DND-41 (cell line): ENCODE measurements around the gene SLC22A3.

Source experiments
- ATAC-seq: fragments of 200-7000 bp; cut with Tn5 transposase; 3 replicates; pipeline ENCODE4 v1.9.1; 2021; ENCODE audit warnings: low read depth; ENCODE audit not compliant: insufficient read depth
- DNase-seq: peaks from one replicate; pipeline ENCODE4 v3.0.0-alpha.2; 2020
- H2AFZ ChIP-seq: 2 replicates; pipeline ENCODE4 v1.6.0; 2012; ENCODE audit warnings: low read depth, low read length
- H3K27ac ChIP-seq: 2 replicates; pipeline ENCODE4 v1.5.1; 2012; ENCODE audit warnings: low read length, inconsistent platforms
- H3K27me3 ChIP-seq: fragments of 200-600 bp; sonication (generic); 2 replicates; pipeline ENCODE4 v1.6.0; 2012; ENCODE audit warnings: low read length, mild to moderate bottlenecking, inconsistent platforms; ENCODE audit not compliant: insufficient read depth, poor library complexity
- H3K36me3 ChIP-seq: 2 replicates; pipeline ENCODE4 v1.5.1; 2012; ENCODE audit warnings: low read length, inconsistent platforms; ENCODE audit not compliant: insufficient read depth
- H3K4me1 ChIP-seq: 2 replicates; pipeline ENCODE4 v1.5.1; 2012; ENCODE audit warnings: mild to moderate bottlenecking, low read length; ENCODE audit not compliant: insufficient read depth
- H3K4me2 ChIP-seq: 2 replicates; pipeline ENCODE4 v1.6.0; 2012; ENCODE audit warnings: mild to moderate bottlenecking, moderate library complexity, low read length, inconsistent platforms; ENCODE audit not compliant: insufficient read depth
- H3K4me3 ChIP-seq, 2 experiments: fragments of 200-600 bp in 1 of 2; shearing (Covaris generic) in 1 of 2; 2 replicates each; pipeline ENCODE4 v1.5.1; 2012 to 2016; ENCODE audit warnings: inconsistent platforms in 2 of 2, low read length in 2 of 2, mild to moderate bottlenecking in 2 of 2, low read depth in 1 of 2, moderate library complexity in 1 of 2
- H3K79me2 ChIP-seq: 2 replicates; pipeline ENCODE4 v1.6.0; 2012; ENCODE audit warnings: low read length, inconsistent platforms; ENCODE audit not compliant: insufficient read depth
- H3K9ac ChIP-seq: 2 replicates; pipeline ENCODE4 v1.6.0; 2012; ENCODE audit warnings: low read depth, mild to moderate bottlenecking, inconsistent platforms, low read length, moderate library complexity
- H3K9me3 ChIP-seq: 2 replicates; pipeline ENCODE4 v1.5.1; 2012; ENCODE audit warnings: low read length, moderate library complexity, mild to moderate bottlenecking, inconsistent platforms; ENCODE audit not compliant: insufficient read depth, severe bottlenecking
- H4K20me1 ChIP-seq: 2 replicates; pipeline ENCODE4 v1.6.0; 2012; ENCODE audit warnings: low read length; ENCODE audit not compliant: insufficient read depth
- EZH2 ChIP-seq: IDR thresholded peaks from 3 replicates; pipeline ENCODE4 v1.6.1; 2012; ENCODE audit warnings: borderline replicate concordance, low read depth, mild to moderate bottlenecking, moderate library complexity, low read length, inconsistent platforms; ENCODE audit not compliant: severe bottlenecking
- TF ChIP-seq, protein P1 (sequence below): IDR thresholded peaks from 2 replicates; pipeline ENCODE4 v1.5.1; 2012; ENCODE audit warnings: borderline replicate concordance, low read length, moderate library complexity, mild to moderate bottlenecking; ENCODE audit not compliant: poor library complexity, severe bottlenecking; ENCODE audit errors: extremely low read depth

Gene SLC22A3

DNA sequence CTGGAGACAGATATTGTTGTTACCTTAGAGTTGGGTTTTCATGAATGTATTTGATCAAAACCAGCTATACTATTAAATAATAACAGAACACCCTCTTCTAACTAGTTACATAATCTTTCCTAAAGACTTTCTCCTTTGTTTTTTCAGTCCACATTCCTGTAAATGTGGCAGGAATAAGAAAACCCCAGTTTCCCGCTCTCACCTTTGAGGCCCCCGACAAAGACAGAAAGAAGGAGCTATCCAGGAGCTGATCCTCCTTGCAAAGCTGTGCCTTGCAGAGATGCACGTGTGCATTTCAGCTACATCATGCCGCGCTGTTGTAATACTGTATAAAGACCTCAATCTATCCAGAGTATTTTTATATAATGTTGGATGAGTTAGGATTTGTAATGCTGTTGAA is 102.7 kb downstream of the SLC22A3 start:
- no peaks in the 10 kb centered on the region for H4K20me1 ChIP-seq
- no peaks in the 10 kb centered on the region for H3K36me3 ChIP-seq
- H3K4me3 ChIP-seq = no peak overlapping the region
- no peaks in the 10 kb centered on the region for H3K79me2 ChIP-seq
- H3K27ac ChIP-seq = no peak overlapping the region
- no peak overlapping the region for H3K4me2 ChIP-seq
- no peaks in the 10 kb centered on the region for H3K9me3 ChIP-seq
- peaks cover 5% of the 10 kb centered on the region for H3K4me1 ChIP-seq
- DNase-seq = no peak
- H3K9ac ChIP-seq = no peak overlapping the region
- no peak for ATAC-seq
- peaks cover 6% of the 10 kb centered on the region for H3K27me3 ChIP-seq
- no peak overlapping the region for H2AFZ ChIP-seq
- no peak for TF ChIP-seq EZH2
- TF ChIP-seq, protein P1, sequence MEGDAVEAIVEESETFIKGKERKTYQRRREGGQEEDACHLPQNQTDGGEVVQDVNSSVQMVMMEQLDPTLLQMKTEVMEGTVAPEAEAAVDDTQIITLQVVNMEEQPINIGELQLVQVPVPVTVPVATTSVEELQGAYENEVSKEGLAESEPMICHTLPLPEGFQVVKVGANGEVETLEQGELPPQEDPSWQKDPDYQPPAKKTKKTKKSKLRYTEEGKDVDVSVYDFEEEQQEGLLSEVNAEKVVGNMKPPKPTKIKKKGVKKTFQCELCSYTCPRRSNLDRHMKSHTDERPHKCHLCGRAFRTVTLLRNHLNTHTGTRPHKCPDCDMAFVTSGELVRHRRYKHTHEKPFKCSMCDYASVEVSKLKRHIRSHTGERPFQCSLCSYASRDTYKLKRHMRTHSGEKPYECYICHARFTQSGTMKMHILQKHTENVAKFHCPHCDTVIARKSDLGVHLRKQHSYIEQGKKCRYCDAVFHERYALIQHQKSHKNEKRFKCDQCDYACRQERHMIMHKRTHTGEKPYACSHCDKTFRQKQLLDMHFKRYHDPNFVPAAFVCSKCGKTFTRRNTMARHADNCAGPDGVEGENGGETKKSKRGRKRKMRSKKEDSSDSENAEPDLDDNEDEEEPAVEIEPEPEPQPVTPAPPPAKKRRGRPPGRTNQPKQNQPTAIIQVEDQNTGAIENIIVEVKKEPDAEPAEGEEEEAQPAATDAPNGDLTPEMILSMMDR = no peak

DNA sequence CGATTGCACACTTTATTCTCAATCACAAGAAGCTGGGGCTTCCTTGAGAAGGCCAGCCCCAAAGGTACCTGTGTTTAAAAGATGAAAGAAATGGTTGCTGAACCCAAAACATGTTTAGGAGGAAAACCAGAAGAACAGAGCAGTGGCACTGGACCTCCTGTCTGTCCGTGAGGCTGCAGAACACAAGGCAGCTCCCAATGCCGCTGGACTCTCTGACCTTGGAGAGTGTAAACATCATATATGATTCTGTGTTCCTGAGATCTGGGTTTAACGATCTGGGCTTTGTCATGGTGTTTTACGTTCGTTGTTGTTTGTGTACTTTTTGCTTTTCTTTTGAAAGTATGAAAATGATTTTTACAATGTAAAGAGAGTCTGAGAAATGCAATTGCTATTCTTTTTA is 106.1 kb downstream of the SLC22A3 start:
- H3K79me2 ChIP-seq = no peaks in the 10 kb centered on the region
- no peaks in the 10 kb centered on the region for H3K36me3 ChIP-seq
- no peak overlapping the region for H3K4me3 ChIP-seq
- no peak for DNase-seq
- H4K20me1 ChIP-seq = no peaks in the 10 kb centered on the region
- H2AFZ ChIP-seq = no peak overlapping the region
- no peak overlapping the region for H3K4me2 ChIP-seq
- TF ChIP-seq, protein P1 = no peak
- no peak for TF ChIP-seq EZH2
- no peak overlapping the region for H3K27ac ChIP-seq
- no peak overlapping the region for H3K9ac ChIP-seq
- ATAC-seq = no peak
- H3K9me3 ChIP-seq = no peaks in the 10 kb centered on the region
- peaks cover 33% of the 10 kb centered on the region for H3K4me1 ChIP-seq
- H3K27me3 ChIP-seq = peaks cover 3% of the 10 kb centered on the region

GRCh38 chr6:160455081-160455480 is 106.9 kb downstream of the SLC22A3 start:
- peaks cover 3% of the 10 kb centered on the region for H3K27me3 ChIP-seq
- H3K9me3 ChIP-seq = no peaks in the 10 kb centered on the region
- H3K36me3 ChIP-seq = no peaks in the 10 kb centered on the region
- no peak for ATAC-seq
- no peaks in the 10 kb centered on the region for H4K20me1 ChIP-seq
- TF ChIP-seq, protein P1 = no peak
- TF ChIP-seq EZH2 = no peak
- H3K9ac ChIP-seq = no peak overlapping the region
- no peak overlapping the region for H3K4me3 ChIP-seq
- no peak for DNase-seq
- no peak overlapping the region for H3K4me2 ChIP-seq
- peaks cover 40% of the 10 kb centered on the region for H3K4me1 ChIP-seq
- no peak overlapping the region for H3K27ac ChIP-seq
- no peak overlapping the region for H2AFZ ChIP-seq
- no peaks in the 10 kb centered on the region for H3K79me2 ChIP-seq

GRCh38 chr6:160455541-160456213 is 107.5 kb downstream of the SLC22A3 start:
- peak overlapping the region; percentile 58 for H3K27ac ChIP-seq
- peak; percentile 83 for DNase-seq
- H3K9ac ChIP-seq = peak overlapping the region; percentile 24; the same call in 1 of the 2 replicates
- TF ChIP-seq, protein P1 = peak; percentile 99
- no peak for TF ChIP-seq EZH2
- H3K36me3 ChIP-seq = no peaks in the 10 kb centered on the region
- H3K4me3 ChIP-seq = no peak overlapping the region
- H4K20me1 ChIP-seq = no peaks in the 10 kb centered on the region
- peak; percentile 88 for ATAC-seq
- peaks cover 46% of the 10 kb centered on the region for H3K4me1 ChIP-seq
- peaks cover 3% of the 10 kb centered on the region for H3K27me3 ChIP-seq
- no peaks in the 10 kb centered on the region for H3K9me3 ChIP-seq
- peak overlapping the region; percentile 47 for H2AFZ ChIP-seq
- H3K79me2 ChIP-seq = no peaks in the 10 kb centered on the region
- no peak overlapping the region for H3K4me2 ChIP-seq
